ENCODE results near the gene ARHGEF7.

ARHGEF7 gene

GRCh38 chr13:111140562-111141105 is 25.5 kb downstream of the ARHGEF7 start:
- no peak for DNase-seq

DNA sequence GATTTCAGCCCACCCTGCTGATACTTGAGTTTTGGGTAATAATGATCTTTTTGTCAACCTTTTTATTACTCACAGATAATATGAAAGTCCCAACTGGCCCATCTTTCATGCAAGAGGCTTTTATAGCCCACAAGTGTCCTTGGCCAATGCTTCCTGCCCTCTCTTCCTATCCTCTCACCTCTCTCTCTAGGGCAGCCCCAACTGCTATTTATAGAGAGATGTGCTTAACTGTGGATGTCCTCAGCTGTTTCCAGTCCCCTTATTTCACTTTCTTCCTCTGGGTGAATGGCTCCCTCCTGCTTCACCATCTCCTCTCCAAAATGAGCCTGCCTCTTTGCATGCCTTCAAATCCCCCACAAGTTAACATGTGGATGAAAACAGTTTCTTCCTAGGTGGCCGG is 27.4 kb downstream of the ARHGEF7 start:
- DNase-seq = no peak

DNA sequence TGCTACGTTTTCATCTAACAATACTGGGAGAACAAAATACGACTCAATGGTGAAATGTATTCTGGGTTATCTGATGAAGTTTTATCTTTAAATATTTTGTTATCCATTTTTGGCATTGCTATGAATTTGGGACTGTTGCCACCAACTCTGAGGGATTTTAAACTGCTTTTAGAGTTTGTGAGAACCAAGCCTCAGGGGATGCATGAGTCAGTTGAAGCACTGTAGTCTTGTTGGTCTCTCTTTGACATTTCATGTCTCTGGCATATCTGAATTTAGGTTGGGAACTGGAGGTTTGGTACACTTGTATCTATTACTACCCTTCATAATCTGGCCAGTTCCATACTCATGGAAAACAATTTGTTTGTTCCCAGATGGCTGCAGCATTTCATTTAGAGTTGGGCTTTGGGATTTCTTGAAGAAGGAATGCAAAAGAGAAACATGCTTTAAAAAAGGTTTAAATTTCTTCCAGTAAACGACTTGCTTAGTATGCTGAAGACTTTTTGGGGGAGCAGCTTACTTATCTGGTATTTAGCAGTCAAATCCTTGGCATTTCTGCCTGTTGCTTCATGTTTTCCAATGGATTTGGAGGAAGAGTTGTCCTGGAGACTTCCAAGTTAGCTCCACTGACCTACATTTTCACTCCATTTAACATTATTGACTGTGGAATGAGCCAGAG is 28.9 kb downstream of the ARHGEF7 start:
- DNase-seq = no peak

DNA sequence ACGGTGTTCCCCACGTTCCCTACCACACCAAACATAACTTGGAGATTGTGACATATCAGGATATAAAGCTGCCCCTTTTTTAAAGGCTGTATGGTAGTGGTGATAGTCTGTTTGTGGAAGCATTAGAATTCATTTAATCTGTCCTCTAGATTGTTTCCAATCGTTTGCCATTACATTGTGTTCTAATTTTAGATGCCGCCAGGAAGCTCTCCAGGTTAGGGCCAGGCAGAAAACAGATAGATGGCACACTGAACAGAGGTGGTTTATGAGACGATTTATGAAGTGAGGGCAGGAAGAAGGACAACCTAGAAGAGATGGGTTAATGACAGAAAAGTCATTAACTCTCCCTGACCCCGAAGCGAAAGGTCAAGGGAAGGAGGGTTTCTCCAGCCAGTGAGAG is 30.0 kb downstream of the ARHGEF7 start:
- no peak for DNase-seq

GRCh38 chr13:111145506-111145905 is 30.4 kb downstream of the ARHGEF7 start:
- DNase-seq = no peak

GRCh38 chr13:111152844-111153243 is 37.7 kb downstream of the ARHGEF7 start:
- no peak for DNase-seq

- peak; percentile 97 for DNase-seq
Observed at GRCh38 chr13:111153279-111153976, 38.3 kb downstream of the ARHGEF7 start.

- no peak for DNase-seq
Observed at GRCh38 chr13:111153977-111154332, 38.8 kb downstream of the ARHGEF7 start.

DNA sequence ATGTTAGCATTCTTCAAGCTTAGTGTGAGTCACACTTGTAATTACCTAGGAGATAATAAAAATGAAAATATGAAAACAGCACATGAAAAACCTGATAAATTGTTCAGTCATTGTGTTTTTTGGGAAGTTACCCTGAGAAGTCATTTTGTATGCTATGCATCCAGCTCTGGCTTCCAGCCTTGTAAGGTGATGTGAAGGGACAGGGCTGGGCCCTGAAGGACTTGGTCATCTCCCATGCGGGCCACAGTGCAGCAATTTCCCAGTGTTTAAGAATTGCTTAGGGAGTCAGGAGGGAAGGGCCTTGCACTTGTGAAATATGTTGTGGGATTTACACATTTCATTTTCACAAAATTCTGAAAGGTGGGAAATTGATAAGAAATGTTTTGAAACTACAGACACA is 41.3 kb downstream of the ARHGEF7 start:
- no peak for DNase-seq

DNA sequence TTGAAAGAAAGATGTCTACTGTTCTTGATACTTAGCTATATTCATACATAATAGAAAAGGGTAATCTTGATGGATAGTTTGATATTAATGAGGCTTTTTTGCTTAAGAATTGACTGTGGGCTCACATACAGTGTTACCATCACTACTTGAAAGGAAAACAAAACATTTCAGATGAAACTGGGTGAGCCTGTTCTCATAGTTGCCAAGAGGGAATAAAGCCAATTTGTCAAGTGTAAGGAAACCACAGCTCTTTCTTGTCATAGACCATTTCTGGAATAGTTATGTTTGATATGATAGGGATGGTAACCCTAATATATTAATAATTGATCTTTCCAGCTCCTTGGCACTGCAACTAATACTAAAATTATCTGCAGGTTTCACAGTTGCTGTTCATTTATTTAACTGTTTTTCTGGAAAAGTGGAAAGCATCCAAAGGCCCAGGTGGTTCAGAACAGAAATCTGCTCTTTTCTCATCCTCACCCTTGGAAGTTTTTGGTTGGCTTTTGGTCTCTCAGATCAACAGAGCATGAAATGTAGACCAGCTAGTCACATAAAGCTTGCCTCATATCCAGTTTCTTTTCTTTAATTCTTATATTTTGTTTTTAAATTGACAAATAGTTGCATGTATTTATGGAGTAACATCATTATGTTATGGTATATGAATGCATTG is 43.2 kb downstream of the ARHGEF7 start:
- no peak for DNase-seq

GRCh38 chr13:111159362-111160320 is 44.5 kb downstream of the ARHGEF7 start:
- DNase-seq = no peak

- no peak for DNase-seq
Observed at GRCh38 chr13:111160648-111161047, 45.5 kb downstream of the ARHGEF7 start.

- DNase-seq = no peak
Observed at GRCh38 chr13:111161601-111162600, 46.8 kb downstream of the ARHGEF7 start.

- DNase-seq = no peak
Observed at GRCh38 chr13:111165241-111166010, 50.3 kb downstream of the ARHGEF7 start.

GRCh38 chr13:111166882-111167675 is 52.0 kb downstream of the ARHGEF7 start:
- DNase-seq = no peak

DNA sequence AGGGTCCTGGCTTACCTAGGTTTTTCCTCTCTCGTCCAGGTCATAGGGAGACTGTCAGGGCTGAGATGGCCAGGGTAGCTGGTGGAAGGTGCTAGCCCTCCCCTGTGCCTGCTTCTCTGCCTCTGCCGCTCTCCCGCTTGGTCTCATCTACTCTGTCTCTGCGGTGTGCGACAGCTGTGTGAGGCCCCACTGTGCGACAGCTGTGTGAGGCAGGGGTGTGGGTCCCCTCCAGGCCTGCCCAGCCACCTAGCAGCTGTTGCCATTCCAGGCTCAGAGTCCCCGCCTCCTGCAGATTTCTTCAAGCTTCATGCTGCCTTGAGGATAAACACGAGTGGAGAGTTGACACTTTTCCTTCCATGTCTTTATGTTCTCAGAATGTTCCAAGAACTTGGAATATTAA is 53.0 kb downstream of the ARHGEF7 start:
- no peak for DNase-seq

DNA sequence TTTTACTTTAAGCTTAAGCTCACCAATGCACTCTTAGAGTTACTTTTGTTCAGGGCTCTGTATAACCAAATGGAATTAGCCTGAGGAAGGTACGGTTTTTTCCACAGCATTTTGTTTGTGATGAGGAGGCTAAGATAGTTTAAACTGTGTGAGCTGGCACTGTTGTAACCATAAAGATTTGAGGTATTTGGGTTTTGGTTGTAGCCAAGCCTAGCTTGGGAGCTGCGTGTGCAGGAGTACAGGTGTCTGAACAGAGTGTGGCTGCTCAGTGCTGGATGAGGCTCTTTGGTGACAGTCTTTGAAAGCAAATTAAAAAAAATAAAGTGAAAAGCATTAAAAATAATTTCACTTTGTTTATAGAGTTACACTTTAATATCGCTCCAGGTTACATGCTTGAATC is 56.0 kb downstream of the ARHGEF7 start:
- no peak for DNase-seq

GRCh38 chr13:111171629-111172028 is 56.5 kb downstream of the ARHGEF7 start:
- DNase-seq = no peak

DNA sequence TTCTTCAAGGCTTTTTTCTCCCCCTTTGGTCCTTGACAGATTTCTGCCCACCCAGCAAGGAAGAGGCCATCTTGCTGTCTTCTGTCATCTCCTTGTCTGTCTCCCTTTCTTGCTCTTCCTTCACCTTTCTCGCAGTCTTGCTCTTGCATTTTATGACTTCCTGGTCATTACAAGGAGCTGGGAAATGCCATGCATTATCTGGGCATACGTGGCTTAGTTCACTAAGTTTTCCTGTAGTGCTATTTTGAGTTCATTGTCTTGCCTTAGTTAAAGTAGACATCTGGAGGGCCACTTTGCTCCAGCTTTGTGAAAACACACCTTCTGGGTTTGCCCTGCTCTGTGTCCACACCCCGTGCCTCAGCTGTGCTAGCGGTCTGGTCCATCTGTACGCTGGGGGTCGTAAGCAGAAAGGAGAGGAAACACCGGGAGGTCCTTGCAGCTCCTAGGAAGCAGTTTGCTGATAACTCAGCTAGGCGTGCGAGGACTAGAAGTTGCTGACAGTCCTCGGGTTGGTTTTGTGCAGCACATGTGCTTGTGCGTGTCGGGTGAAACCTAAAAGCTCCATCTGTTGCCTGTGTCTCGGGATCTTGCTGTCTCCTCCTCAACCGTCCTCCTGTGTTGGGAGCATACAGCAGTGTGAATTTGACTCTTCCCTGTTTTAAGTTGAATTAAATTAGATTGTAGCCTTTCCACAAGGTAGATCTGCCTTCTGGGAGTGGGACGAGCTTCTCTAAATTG is 59.4 kb downstream of the ARHGEF7 start:
- no peak for DNase-seq
